ENCODE results near the gene CNTN1.

DNA sequence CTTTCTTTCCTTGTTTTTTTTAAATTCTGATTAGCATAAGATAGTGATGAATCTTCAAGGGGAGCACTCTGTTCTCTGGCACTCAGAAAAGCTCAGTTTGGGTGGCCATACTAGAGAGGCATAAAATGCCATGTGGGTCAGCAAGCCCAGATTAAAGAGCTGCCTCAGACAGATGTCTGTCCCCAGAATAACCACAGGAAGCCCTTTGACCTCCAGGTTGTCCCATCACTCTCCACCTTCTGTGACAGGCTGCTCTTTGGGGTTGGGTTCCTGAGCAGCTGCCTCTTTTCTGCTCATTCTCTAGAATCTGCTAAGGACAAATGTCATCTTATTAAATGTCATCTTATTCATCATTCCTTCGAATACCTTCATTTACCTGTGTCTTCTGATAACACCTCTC lies 399.9 kb downstream of the CNTN1 start:
- TF ChIP-seq, protein P1, sequence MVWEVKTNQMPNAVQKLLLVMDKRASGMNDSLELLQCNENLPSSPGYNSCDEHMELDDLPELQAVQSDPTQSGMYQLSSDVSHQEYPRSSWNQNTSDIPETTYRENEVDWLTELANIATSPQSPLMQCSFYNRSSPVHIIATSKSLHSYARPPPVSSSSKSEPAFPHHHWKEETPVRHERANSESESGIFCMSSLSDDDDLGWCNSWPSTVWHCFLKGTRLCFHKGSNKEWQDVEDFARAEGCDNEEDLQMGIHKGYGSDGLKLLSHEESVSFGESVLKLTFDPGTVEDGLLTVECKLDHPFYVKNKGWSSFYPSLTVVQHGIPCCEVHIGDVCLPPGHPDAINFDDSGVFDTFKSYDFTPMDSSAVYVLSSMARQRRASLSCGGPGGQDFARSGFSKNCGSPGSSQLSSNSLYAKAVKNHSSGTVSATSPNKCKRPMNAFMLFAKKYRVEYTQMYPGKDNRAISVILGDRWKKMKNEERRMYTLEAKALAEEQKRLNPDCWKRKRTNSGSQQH (CRISPR knock-in tag; IDR thresholded peaks at IDR 0.05), result no peak
- TF ChIP-seq POLR2A (conservative IDR thresholded peaks at IDR 0.05), result no peak
- no peak for TF ChIP-seq HNRNPK (IDR thresholded peaks at IDR 0.05; ENCODE audit: low read depth, low read length, poor library complexity, severe bottlenecking)
- no peak for TF ChIP-seq SIN3B (IDR thresholded peaks at IDR 0.05; ENCODE audit: low read depth)
